ENCODE data around the gene ARID1B. TPM values are rescaled to one million over a fixed set of nuclear protein-coding genes. Genes with fewer than 3 reads are reported as not detected.

ARID1B gene
- total RNA-seq, 1 donor from 2014 or later, result 16.3 TPM

GRCh38 chr6:156970595-156971112 is 193.5 kb downstream of the ARID1B start:
- TF ChIP-seq CTCF (IDR thresholded peaks at IDR 0.05; ENCODE audit: insufficient read depth, low read length, severe bottlenecking), result no peak
- Histone ChIP-seq H3K27me3 (ENCODE audit: control insufficient read depth, insufficient read depth, low read length) (no peaks in the 10 kb centered on the region), H3K36me3 (ENCODE audit: control insufficient read depth, insufficient read depth, low read length) (no peaks in the 10 kb centered on the region), H3K4me3 (ENCODE audit: low read depth, low read length) (no peak overlapping the region)
- no peak for FAIRE-seq
- DNase-seq (ENCODE audit: low read depth), result no peak

- H3K36me3 ChIP-seq (ENCODE audit: control insufficient read depth, insufficient read depth, low read length), result no peaks in the 10 kb centered on the region
- FAIRE-seq (no peak), DNase-seq (ENCODE audit: low read depth) (no peak)
- TF ChIP-seq CTCF (IDR thresholded peaks at IDR 0.05; ENCODE audit: insufficient read depth, low read length, severe bottlenecking), result no peak
- H3K27me3 ChIP-seq (ENCODE audit: control insufficient read depth, insufficient read depth, low read length), result no peaks in the 10 kb centered on the region
- no peak overlapping the region for H3K4me3 ChIP-seq (ENCODE audit: low read depth, low read length)
Measured at GRCh38 chr6:156971153-156971885, 194.1 kb downstream of the ARID1B start.

- H3K4me3 ChIP-seq (ENCODE audit: low read depth, low read length), result no peak overlapping the region
- no peaks in the 10 kb centered on the region for H3K36me3 ChIP-seq (ENCODE audit: control insufficient read depth, insufficient read depth, low read length)
- TF ChIP-seq CTCF (IDR thresholded peaks at IDR 0.05; ENCODE audit: insufficient read depth, low read length, severe bottlenecking), result no peak
- H3K27me3 ChIP-seq (ENCODE audit: control insufficient read depth, insufficient read depth, low read length), result no peaks in the 10 kb centered on the region
- DNase-seq (ENCODE audit: low read depth) (no peak), FAIRE-seq (no peak)
Measured at GRCh38 chr6:156972145-156972544, 195.0 kb downstream of the ARID1B start.

GRCh38 chr6:156974830-156975261 is 197.7 kb downstream of the ARID1B start:
- no peak overlapping the region for H3K4me3 ChIP-seq (ENCODE audit: low read depth, low read length)
- no peak for TF ChIP-seq CTCF (IDR thresholded peaks at IDR 0.05; ENCODE audit: insufficient read depth, low read length, severe bottlenecking)
- no peaks in the 10 kb centered on the region for H3K27me3 ChIP-seq (ENCODE audit: control insufficient read depth, insufficient read depth, low read length)
- FAIRE-seq, result no peak
- no peak for DNase-seq (ENCODE audit: low read depth)
- H3K36me3 ChIP-seq (ENCODE audit: control insufficient read depth, insufficient read depth, low read length), result no peaks in the 10 kb centered on the region

- no peaks in the 10 kb centered on the region for H3K27me3 ChIP-seq (ENCODE audit: control insufficient read depth, insufficient read depth, low read length)
- H3K36me3 ChIP-seq (ENCODE audit: control insufficient read depth, insufficient read depth, low read length), result no peaks in the 10 kb centered on the region
- no peak for DNase-seq (ENCODE audit: low read depth)
- no peak for TF ChIP-seq CTCF (IDR thresholded peaks at IDR 0.05; ENCODE audit: insufficient read depth, low read length, severe bottlenecking)
- H3K4me3 ChIP-seq (ENCODE audit: low read depth, low read length), result no peak overlapping the region
- no peak for FAIRE-seq
Measured at GRCh38 chr6:156975414-156975813, 198.2 kb downstream of the ARID1B start.
